Stimulated activated CD8-positive, alpha-beta memory T cell treated with anti-CD3 and anti-CD28 coated beads, Interleukin-12 subunit alpha, Interleukin-12 subunit beta, amount 100 ng/mL, for 24 hours (primary cell): ENCODE results near the gene TFPI2.
A peak's percentile ranks its signal among the peaks of the same experiment; 100 is the strongest.
"Not testable (repeated sequence)": the region's sequence is repeated elsewhere in the genome, so short reads cannot be mapped to it uniquely, and the experiment has no call there.

Experiments
- DNase-seq: peaks from one replicate; pipeline ENCODE4 v3.0.0-alpha.2; 2020; ENCODE audit errors: extremely low read depth

TFPI2 gene, protein sequence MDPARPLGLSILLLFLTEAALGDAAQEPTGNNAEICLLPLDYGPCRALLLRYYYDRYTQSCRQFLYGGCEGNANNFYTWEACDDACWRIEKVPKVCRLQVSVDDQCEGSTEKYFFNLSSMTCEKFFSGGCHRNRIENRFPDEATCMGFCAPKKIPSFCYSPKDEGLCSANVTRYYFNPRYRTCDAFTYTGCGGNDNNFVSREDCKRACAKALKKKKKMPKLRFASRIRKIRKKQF

DNA sequence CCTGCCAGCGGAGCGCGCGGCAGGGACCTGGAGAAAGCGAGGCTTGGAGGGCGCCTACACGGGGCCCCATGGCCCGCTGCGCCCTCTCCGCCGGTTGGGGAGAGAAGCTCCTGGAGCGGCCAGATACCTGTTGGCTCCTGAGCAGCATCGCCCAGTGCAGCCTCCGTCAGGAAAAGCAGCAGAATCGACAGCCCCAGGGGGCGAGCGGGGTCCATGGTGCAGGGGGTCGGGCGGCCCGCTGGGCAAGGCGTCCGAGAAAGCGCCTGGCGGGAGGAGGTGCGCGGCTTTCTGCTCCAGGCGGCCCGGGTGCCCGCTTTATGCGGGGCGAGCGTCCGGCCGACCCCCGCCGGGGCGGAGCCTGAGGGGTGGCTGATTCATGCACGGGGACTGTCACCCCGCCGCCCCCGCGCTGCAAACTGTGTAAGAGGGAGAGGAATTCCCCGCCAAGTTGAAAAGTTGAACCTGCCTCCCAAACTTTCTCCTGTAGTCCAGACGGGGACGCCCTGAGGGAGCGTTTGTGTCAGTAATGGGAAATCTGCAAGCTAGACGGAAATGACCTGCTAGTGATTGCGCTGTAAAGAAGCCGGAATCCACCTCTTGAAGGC, at the start of gene TFPI2:
TSS of gene TFPI2 (minus strand) at position 290 of the 605 bp plus-strand sequence. CDS start at position 215, 75 bp downstream.
- no peak for DNase-seq

DNA sequence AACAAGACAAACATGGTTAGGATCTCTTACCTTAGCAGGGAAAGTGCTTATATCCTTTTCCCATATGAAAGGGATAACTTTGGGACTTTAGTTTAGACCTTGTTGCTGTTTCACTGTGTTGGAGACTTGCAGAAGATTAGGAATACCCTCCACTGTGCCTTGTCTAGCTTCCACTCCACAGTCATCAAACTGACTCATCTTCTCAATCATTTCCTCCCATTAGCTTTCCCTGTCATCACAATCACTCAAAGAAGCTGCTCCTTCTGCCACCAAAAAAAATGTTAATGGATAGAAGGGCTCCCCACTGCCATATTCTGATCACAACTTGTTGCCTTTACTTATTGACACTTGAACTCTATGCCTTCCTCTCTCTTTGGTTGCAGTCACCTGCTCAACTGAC, 47.7 kb upstream of the TFPI2 start:
- DNase-seq, result no peak

DNA sequence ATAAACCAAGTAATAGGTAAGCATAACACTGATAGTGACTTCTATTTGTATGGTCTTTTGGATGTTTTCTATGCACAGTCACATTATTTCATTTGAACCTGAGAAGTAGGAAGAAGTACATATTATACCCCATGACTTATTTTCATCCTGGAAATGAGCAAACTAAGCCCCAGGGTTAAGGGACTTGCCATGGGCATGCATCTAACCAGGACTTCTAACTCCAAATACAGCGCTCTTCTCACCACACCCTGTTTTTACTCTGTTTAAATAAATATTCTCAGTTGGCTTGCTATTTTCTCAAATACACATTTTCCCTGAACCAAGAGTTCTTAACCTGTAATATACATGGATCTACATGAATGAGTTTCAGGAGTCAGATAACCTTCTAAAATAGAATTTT, 47.3 kb upstream of the TFPI2 start:
- no peak for DNase-seq

DNA sequence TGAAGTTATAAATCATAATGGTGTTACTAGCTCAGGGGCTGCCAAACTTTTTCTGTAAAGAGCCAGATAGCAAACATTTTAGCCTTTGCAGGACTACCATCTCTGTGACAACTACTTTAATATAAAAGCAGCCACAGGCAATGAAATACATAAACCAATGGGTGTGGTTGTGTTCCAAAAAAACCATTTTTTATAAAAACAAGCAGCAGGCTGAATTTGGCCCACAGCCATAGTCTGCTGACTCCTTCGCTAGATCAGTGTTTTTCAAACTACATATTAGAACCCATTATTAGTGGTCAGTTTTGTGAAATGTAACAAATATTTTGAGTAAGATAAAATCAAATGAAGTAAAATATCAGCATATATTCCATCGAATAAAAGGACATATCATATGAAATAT, 44.5 kb upstream of the TFPI2 start:
- DNase-seq, result no peak

DNA sequence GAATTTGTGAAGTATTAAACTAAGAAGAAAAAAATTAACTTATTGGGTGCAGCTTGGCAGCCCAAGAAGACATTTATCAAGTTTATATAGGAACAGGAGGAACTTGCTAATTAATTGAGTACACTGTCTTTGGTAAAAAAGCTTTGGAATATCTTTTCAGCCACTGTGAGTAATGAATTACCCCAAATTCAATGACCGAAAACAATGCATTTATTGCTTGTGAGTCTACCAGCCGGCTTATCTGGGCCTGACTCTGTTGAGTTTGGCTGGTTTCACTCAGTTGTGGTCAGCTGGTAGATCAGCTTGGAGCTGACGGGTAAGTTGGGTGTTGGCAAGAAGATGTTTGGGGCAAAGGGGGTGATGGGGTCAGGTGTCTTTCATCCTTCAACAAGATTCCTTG, 42.6 kb upstream of the TFPI2 start:
- DNase-seq, result no peak

DNA sequence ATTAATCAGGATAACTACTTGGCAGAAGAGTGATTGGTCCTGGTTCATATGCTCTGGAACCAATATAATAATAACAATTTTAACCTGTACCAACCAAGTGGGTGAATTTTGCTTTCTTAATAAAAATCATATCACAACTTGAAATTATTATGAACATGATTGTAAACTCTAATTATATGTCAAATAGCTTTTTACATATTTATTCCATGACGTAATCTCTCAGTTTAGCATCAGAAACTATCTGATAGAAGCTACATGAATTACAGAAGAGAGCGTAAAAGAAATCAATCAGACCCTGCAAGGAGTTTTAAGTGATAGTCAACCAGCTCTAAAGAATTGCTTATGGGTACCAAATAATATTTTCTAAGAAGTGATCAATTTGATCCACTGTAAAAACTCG, 41.1 kb upstream of the TFPI2 start:
- DNase-seq, result no peak

DNA sequence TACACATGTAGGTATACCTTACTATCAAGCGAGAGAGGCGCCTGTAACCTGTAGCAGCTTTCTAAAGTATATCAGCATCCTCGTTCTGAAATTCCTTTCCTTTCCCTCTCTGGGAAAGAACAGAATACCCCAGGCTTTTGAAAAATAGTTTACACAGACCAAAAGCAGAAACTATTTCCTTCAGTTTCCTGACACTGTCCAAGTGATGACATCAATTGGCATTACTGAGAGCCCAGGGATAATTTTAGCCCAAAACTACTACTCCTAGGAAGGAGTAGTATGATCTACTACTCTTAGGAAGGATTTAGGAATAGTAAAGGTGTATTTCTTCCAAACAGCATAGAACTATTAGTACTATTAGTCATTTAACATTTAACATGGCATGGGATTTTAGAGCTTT, 37.0 kb upstream of the TFPI2 start:
- DNase-seq, result no peak

DNA sequence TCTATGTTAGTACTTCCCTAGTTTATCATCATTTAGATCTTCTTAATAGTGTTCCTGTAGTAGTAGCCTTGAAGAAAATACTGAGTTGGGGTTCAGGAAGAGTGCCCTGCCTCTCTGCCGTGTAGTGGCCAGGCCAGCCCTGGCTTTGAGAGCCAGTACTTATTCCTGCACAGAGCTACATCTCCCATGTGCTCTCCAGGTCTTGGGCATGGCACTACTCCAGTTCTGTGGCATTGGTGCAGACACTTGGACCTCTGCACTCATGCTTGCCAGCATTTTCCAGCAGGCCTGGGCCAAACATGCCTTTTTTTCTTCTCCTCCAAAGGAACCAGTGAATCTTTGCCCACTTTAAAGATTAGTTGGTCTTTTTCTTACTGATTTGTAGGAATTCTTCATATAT, 36.2 kb upstream of the TFPI2 start:
- no peak for DNase-seq

DNA sequence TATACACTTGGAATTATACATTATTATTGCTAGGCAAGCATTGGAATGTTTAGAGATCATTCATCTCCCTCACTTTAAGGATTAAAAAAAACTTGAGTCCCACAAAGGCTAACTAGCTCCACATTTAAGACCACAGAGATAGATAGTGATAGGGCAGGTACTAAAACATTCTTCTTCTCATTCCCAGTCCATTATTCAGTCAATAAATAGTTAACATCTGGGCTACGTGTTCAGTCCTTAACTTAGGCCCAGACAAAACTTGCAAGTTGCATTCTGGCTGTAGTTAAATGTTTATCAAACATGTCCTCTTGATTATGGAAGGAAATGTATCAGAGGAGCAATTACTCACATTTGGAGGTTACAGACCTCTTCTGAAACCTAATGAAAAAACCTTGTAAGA, 33.4 kb upstream of the TFPI2 start:
- DNase-seq, result no peak

DNA sequence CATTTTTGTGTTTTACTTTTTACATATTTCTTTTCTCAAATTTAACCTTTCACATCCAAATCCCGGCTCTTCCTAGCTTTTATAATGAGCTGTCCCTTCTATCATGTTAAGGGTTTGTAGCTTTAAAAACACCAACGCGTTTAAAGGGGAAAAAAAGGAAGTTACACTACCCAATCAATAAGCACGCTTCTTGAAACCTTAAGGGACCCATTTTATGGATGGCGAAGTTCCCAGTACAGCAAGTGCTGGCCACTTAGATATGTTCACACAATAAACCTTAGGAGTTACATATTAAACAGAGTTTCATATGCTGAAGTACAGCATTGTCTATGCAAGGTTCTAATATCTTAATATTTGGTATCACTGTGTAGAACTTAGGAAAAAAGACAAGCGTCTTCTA, 32.7 kb upstream of the TFPI2 start:
- DNase-seq, result no peak

DNA sequence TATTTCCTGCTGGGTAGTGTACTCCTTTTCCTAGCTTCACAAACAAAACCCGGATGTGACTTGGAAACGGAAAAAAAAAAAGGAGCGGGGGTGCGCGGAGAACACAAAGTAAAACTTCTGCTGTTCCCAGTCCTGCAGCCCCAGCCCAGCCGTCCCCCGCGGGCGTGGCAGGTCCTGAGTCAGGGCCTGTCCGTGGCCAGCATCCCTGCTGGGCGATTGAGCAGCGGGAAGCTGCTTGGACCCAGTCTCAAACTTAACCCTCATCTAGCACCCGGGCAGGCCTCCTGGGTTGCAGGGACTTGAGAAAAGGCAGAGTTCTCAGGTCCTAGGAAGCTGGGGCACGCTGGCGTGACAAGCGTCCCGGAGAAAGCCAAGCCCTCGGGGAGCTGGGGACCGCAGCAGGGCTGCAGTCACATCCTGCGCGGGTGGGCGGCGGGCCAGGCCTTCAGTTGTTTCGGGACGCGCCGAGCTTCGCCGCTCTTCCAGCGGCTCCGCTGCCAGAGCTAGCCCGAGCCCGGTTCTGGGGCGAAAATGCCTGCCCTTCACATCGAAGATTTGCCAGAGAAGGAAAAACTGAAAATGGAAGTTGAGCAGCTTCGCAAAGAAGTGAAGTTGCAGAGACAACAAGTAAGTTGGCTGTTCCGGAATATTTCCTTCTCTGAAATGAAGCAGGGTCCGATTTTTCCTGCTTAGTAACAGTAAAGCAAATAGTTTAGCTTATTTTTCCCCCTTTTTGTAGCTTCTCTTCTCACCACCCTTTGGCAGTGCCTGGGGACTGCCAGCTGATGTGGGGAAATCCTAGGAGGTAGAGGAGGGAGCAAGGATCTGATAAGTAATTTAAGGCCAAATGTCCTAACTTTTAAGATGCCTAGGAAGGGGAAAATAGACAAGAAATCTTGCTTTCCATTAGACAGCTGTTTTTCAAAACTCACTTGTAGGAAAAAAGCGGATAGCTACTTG, 31.3 kb upstream of the TFPI2 start, which contains the start of gene GNG11:
TSS of gene GNG11 (plus strand) at position 129 of the 960 bp plus-strand sequence. CDS start at position 532, 403 bp downstream.
- DNase-seq, result peak; percentile 1

DNA sequence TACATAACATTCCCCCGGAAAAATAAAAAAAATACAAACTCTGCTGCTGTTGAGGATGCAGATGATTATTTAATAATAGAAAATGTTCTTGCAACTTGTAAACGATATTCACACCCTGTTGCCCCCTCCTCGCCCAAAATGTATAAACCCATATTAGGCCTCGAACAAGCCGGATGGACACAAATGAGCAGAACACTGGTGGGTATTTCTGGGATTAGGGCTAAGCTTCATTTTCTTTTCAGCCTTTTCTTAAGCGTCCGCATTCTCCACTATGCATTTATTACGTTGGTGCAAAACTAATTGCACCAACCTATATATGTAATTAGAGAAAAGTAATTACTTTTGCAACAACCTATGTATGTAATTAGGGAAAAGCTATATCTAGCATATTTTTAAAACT, 30.6 kb upstream of the TFPI2 start:
- DNase-seq, result no peak

DNA sequence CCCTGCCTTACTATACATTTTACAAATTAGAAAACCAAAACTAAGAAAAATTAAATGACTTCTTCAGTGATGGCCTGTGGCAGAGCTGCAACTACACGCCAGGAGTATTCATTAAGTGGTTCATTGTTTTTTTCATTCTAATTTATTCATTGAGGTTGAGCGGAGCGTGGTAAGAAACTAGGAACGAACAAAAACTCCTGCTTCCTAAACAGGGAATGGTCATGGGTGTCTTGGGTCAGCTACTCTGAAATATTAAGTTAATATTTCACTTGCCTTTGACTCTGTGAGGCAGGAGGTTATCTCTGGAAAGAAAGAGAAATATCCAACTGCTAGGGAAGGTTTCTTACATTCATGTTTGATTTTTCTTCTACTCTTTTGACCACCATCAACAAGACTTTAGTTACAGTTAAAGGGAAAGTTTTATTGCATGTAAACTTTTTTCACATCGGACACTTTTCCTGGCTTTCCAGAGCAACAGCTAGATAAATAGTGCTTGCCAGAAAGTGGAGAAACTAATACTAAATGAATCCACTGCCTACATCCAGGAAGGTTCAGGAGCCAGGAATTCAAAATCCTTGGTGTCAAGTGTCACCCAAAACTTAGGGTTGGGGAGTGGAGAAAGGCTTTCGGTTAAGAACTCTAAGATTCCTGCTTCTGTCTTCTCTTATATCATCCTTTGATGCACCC, 30.1 kb upstream of the TFPI2 start:
- DNase-seq, result no peak

DNA sequence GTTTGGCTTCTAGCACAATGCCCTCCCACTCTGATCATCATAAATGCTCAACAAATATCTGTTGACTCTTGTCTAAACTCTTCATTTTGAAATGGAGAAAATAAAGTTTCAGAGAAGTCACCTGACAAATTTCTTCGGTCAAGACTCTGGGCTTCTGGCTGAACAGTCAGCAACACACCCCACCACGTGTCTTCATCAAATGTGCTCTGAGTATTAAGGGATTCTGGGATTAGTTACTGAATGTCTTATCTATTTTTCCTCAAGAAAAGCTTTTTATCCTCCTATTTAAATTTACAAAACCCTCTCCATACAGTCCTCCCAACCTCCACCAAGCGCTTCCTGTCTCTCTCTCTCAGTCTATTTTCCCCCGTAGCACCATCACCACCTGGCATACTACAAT, 25.8 kb upstream of the TFPI2 start:
- DNase-seq, result not testable (repeated sequence)

DNA sequence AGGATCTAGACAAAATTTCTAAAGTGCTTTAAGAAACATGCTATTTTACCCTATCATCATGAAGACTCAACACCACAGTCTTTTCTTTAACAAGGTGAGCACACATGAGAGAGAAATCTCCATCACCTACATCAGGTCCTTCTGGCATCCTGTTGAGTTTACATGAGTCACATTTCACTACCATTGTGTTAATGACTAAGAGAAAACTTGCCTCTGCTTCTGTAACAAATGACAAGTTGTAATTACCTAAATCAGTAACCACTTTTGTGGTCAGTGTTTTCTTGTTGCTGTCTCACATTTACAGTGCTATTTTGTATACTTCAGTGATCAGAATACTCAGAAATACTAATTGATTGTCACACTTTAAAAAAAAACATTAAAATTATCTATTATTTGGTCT, 25.3 kb upstream of the TFPI2 start:
- DNase-seq, result not testable (repeated sequence)

DNA sequence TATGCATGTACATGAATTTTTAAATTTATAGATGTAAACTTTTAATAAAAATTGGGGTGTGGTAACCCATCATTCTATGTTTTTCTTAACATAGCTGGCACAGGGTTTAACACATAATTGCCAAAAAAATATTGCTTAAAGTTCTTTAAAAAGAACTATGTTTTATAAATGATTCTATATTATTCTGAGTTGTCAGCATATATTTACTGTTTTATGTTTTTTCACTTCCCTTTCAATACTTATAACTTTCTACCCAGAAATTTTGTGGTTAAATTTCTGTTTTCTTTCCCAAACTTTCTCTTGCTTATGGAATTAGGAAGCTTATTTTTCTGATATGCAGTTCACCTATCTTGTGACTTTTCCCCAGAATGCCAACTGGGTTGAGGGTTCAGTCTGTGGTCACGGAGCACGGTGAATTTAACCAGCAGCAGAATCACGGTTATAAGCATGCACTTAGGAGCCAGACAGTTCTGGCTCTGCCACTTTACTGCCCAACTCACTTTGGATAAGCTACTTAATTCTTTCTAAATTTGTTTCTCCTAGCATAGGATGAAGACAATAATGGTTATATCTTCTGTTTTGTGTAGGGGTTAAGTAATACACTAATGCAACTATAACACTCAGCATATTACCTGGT, 24.8 kb upstream of the TFPI2 start:
- not testable (repeated sequence) for DNase-seq

DNA sequence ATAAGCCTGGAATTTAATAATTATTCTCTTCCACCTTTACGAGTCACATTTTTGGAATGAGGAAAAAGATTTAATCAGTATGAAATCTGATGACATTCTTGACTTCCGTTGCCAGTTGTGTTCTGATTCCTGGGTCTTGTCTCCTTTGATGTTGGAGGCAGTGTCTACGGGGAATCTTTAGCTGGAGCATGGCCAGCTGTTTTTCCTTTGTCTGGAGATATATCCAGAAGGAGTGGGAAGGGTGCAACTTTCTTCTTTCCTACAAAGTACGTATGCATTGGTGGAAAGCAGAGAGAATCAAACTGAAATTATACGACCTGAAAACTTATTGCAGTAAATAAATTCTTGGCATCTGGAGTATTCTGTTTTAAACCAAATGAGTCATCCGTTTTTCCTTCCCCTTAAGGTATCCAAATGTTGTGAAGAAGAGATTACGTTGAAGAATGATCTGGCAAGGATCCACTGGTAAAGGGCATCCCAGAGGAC, 24.1 kb upstream of the TFPI2 start:
- DNase-seq, result no peak

DNA sequence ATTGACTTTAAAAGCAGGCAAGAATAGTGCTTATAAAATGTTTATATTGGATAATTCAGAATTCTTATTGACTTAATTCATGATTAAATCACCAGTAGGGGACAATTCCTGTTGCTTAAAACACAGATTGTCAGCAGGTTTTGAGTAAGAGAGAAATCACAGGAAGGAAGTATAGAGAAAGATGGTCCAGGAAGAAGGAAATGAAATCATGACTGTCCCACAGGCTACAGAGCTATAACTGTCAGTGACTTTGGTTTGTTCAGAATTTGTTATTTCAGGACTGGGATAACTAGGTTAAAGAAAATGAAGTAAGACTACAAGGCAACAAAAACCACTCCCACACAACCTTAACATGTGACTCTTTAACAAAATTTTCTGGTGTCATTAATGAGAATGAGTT, 22.6 kb upstream of the TFPI2 start:
- DNase-seq, result no peak

DNA sequence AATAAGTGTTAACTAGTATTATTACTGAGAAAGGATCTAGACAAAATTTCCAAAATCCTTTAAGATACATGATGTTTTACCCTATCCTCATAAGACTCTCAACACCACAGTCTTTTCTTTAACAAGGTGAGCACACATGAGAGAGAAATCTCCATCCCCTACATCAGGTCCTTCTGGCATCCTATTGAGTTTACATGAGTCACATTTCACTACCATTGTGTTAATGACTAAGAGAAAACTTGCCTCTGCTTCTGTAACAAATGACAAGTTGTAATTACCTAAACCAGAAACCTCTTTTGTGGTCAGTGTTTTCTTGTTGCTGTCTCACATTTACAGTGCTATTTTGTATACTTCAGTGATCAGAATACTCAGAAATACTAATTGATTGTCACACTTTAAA, 21.1 kb upstream of the TFPI2 start:
- not testable (repeated sequence) for DNase-seq

DNA sequence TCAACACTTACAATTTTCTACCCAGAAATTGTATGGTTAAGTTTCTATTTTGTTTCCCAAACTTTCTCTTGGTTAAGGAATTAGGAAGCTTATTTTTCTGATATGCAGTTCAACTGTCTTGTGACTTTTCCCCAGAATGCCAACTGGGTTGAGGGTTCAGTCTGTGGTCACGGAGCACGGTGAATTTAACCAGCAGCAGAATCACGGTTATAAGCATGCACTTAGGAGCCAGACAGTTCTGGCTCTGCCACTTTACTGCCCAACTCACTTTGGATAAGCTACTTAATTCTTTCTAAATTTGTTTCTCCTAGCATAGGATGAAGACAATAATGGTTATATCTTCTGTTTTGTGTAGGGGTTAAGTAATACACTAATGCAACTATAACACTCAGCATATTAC, 20.7 kb upstream of the TFPI2 start:
- DNase-seq, result not testable (repeated sequence)
